Nephron progenitor cell (in vitro differentiated cells): Measurements from ENCODE around the gene SLC47A1.
"Not testable (repeated sequence)": the region's sequence is repeated elsewhere in the genome, so short reads cannot be mapped to it uniquely, and the experiment has no call there.

Experiments
- DNase-seq: peaks from one replicate; pipeline ENCODE4 v3.0.0; 2021
- H3K27ac Mint-ChIP-seq: 2 replicates; pipeline ENCODE4 v1.8.0; 2021; ENCODE audit warnings: mild to moderate bottlenecking, moderate library complexity, mixed read lengths
- H3K27me3 Mint-ChIP-seq: 2 replicates; pipeline ENCODE4 v1.8.0; 2021; ENCODE audit warnings: mild to moderate bottlenecking, low read depth, mixed read lengths; ENCODE audit not compliant: poor library complexity
- H3K36me3 Mint-ChIP-seq: 2 replicates; pipeline ENCODE4 v1.8.0; 2021; ENCODE audit warnings: low read depth, mixed read lengths
- H3K4me1 Mint-ChIP-seq: 2 replicates; pipeline ENCODE4 v1.8.0; 2021; ENCODE audit warnings: mixed read lengths
- H3K4me3 Mint-ChIP-seq: 2 replicates; pipeline ENCODE4 v1.8.0; 2021; ENCODE audit warnings: mild to moderate bottlenecking, moderate library complexity, mixed read lengths
- H3K9me3 Mint-ChIP-seq: 2 replicates; pipeline ENCODE4 v1.8.0; 2021; ENCODE audit warnings: mild to moderate bottlenecking, moderate library complexity, mixed read lengths
- CTCF ChIP-seq: fragments of 200-600 bp; sonication (generic); IDR thresholded peaks from 2 replicates; pipeline ENCODE4 v1.5.0; 2021; ENCODE audit warnings: antibody characterized with exemption

The SLC47A1 gene

GRCh38 chr17:19520641-19521040, 13.0 kb upstream of the SLC47A1 start:
- peaks cover 15% of the 10 kb centered on the region for H3K4me1 Mint-ChIP-seq
- H3K4me3 Mint-ChIP-seq: no peak overlapping the region
- no peaks in the 10 kb centered on the region for H3K36me3 Mint-ChIP-seq
- no peak for TF ChIP-seq CTCF
- no peak for DNase-seq
- H3K9me3 Mint-ChIP-seq: no peaks in the 10 kb centered on the region
- peaks cover 9% of the 10 kb centered on the region for H3K27me3 Mint-ChIP-seq
- no peak overlapping the region for H3K27ac Mint-ChIP-seq

GRCh38 chr17:19523690-19524089, 10.0 kb upstream of the SLC47A1 start:
- Mint-ChIP-seq H3K27ac (no peak overlapping the region), H3K4me3 (no peak overlapping the region), H3K4me1 (peaks cover 21% of the 10 kb centered on the region), H3K27me3 (peaks cover 9% of the 10 kb centered on the region), H3K9me3 (no peaks in the 10 kb centered on the region), H3K36me3 (no peaks in the 10 kb centered on the region)
- no peak for DNase-seq
- no peak for TF ChIP-seq CTCF

DNA sequence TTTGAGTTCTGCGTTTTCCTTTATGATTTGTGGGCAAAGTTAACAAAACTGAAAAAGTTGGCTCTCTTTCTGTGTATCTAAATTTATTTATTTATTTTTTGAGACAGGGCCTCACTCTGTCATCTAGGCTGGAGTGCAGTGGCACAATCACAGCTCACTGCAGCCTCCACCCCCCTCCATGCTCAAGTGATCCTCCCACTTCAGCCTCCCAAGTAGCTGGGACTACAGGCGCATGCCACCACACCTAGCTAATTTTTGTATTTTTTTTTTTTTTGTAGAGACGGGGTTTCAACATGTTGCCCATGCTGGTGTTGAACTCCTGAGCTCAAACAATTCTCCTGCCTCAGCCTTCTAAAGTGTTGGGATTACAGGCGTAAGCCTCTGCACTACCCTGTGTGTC, 6.7 kb upstream of the SLC47A1 start:
- Mint-ChIP-seq H3K4me1 (peaks cover 21% of the 10 kb centered on the region), H3K27me3 (peaks cover 20% of the 10 kb centered on the region)
- not testable (repeated sequence) for H3K4me3 Mint-ChIP-seq, H3K9me3 Mint-ChIP-seq, H3K27ac Mint-ChIP-seq, DNase-seq, H3K36me3 Mint-ChIP-seq

GRCh38 chr17:19531780-19532501, 1.7 kb upstream of the SLC47A1 start:
- Mint-ChIP-seq H3K36me3 (no peaks in the 10 kb centered on the region), H3K27me3 (peaks cover 60% of the 10 kb centered on the region), H3K4me1 (peaks cover 13% of the 10 kb centered on the region), H3K27ac (no peak overlapping the region), H3K9me3 (no peaks in the 10 kb centered on the region), H3K4me3 (peak overlapping the region; percentile 70)
- TF ChIP-seq CTCF: no peak
- no peak for DNase-seq

DNA sequence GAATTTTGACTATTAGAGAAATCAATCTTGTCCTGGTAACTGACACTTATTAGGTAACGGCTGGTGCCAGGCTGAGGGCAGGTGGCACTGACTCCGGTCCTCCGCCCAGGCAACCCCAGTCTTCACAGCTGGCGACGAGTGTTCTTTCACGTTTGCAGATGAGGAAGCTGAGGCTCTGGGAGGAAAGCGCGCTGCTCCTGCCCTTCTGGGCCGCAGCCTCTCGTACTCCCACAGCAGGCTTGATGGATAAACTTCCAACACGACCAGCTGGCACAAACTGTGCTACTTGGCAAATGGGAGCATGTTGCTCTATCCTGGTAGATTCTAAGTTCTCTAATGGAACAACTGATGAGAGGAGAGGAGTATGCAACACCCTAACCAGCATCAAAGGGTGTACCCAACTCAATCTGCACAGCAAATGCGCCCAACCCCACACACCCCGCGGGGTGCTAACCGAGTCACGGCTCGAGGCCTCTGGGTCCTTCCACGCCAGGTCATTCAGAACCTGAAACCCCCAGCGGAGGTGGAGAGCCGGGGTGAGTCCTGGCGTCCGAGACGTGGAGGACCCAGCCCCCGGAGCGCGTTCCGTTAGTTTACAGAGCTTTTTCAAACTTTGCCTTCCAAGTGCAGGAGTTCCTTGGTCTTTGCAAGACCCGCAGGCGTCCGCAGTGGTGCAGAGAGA, 477 bp upstream of the SLC47A1 start:
- Mint-ChIP-seq H3K4me1 (peaks cover 26% of the 10 kb centered on the region), H3K4me3 (peak overlapping the region; percentile 77), H3K27ac (no peak overlapping the region), H3K9me3 (no peaks in the 10 kb centered on the region), H3K36me3 (no peaks in the 10 kb centered on the region), H3K27me3 (peaks cover 58% of the 10 kb centered on the region)
- no peak for DNase-seq
- no peak for TF ChIP-seq CTCF

DNA sequence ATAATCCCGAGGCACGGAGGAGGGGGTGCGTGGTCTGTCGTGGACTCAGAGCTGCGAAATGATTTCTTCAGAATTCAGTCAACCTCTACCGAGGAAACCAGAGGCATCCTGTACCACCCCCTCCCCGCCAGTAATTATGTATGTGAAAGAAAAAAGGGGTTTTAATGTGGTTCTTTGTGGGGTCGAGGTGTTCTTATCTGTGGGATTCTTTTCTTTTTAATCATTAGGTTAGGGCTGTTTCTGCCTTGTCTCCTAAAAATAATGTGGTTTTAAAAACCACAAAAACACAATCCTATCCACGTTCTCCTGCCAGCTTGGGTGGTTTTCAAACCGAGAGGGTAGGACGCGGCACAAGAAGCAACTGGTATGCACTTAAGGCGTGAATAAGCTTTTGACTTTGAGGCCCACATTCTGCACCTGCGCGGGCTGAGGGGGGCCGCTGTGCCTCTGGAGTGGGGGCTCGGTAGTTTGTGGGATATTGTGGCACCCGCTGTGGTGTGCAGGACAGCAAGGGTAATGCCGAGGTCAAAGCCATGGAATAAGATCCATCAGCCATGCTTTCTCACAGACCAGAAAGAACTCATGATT, 1.0 kb downstream of the SLC47A1 start:
- H3K36me3 Mint-ChIP-seq: no peaks in the 10 kb centered on the region
- H3K4me3 Mint-ChIP-seq: peak overlapping the region; percentile 78
- TF ChIP-seq CTCF: no peak
- peaks cover 27% of the 10 kb centered on the region for H3K4me1 Mint-ChIP-seq
- DNase-seq: no peak
- peaks cover 60% of the 10 kb centered on the region for H3K27me3 Mint-ChIP-seq
- no peak overlapping the region for H3K27ac Mint-ChIP-seq
- no peaks in the 10 kb centered on the region for H3K9me3 Mint-ChIP-seq
